EH (cell line): Measurements from ENCODE around the gene BANF2.

Source experiments
- DNase-seq: peaks from one replicate; pipeline ENCODE4 v3.0.0-alpha.2; 2015; ENCODE audit warnings: low read depth

BANF2 gene

GRCh38 chr20:17710379-17711266 is 10.9 kb downstream of the BANF2 start:
- peak; percentile 40 for DNase-seq

GRCh38 chr20:17711267-17711627 is 11.5 kb downstream of the BANF2 start:
- no peak for DNase-seq

- DNase-seq: no peak
Measured at GRCh38 chr20:17712201-17712600, 12.4 kb downstream of the BANF2 start.

- DNase-seq: peak; percentile 25
Measured at GRCh38 chr20:17712708-17713107, 12.9 kb downstream of the BANF2 start.

- peak; percentile 43 for DNase-seq
Measured at GRCh38 chr20:17714597-17714996, 14.8 kb downstream of the BANF2 start.

GRCh38 chr20:17715075-17715474 is 15.3 kb downstream of the BANF2 start:
- no peak for DNase-seq

- no peak for DNase-seq
Measured at GRCh38 chr20:17716331-17716730, 16.6 kb downstream of the BANF2 start.

- no peak for DNase-seq
Measured at GRCh38 chr20:17720755-17721154, 21.0 kb downstream of the BANF2 start.

- no peak for DNase-seq
Measured at GRCh38 chr20:17721802-17722486, 22.2 kb downstream of the BANF2 start.

- no peak for DNase-seq
Measured at GRCh38 chr20:17722493-17723300, 22.9 kb downstream of the BANF2 start.

GRCh38 chr20:17723301-17723691 is 23.5 kb downstream of the BANF2 start:
- no peak for DNase-seq

- DNase-seq: no peak
Measured at GRCh38 chr20:17725094-17725835, 25.5 kb downstream of the BANF2 start.

GRCh38 chr20:17726902-17727301 is 27.1 kb downstream of the BANF2 start:
- DNase-seq: no peak

GRCh38 chr20:17727351-17727750 is 27.6 kb downstream of the BANF2 start:
- DNase-seq: no peak

- DNase-seq: no peak
Measured at GRCh38 chr20:17728074-17728473, 28.3 kb downstream of the BANF2 start.

GRCh38 chr20:17730071-17730470 is 30.3 kb downstream of the BANF2 start:
- DNase-seq: no peak

GRCh38 chr20:17731233-17731632 is 31.5 kb downstream of the BANF2 start:
- no peak for DNase-seq

GRCh38 chr20:17732907-17733521 is 33.2 kb downstream of the BANF2 start:
- DNase-seq: no peak

- no peak for DNase-seq
Measured at GRCh38 chr20:17733767-17734304, 34.1 kb downstream of the BANF2 start.

GRCh38 chr20:17734374-17734773 is 34.6 kb downstream of the BANF2 start:
- DNase-seq: no peak

GRCh38 chr20:17735206-17735804 is 35.5 kb downstream of the BANF2 start:
- DNase-seq: peak; percentile 88
